Right atrium auricular region (tissue), 2 donors: ENCODE measurements around the gene CDK10. TPM values are rescaled to one million over a fixed set of nuclear protein-coding genes. Genes with fewer than 3 reads are reported as not detected.
A peak's percentile ranks its signal among the peaks of the same experiment; 100 is the strongest.
"Not testable (repeated sequence)": the region's sequence is repeated elsewhere in the genome, so short reads cannot be mapped to it uniquely, and the experiment has no call there.

Experiments used
- DNase-seq: peaks from one replicate; pipeline ENCODE4 v3.0.0-alpha.2; 2019; ENCODE audit warnings: low spot score
- H3K27ac ChIP-seq, 2 donors: fragments of 200-600 bp; sonication (generic); 1 replicate in 1 of 2; 2 replicates in 1 of 2; pipeline ENCODE4 v1.5.1; 2016 to 2019
- H3K27me3 ChIP-seq, 2 donors: fragments of 200-600 bp; sonication (generic); one replicate each; pipeline versions ENCODE4 v1.5.1 to v1.6.0; 2017 to 2019
- H3K36me3 ChIP-seq: fragments of 200-600 bp; sonication (generic); one replicate; pipeline ENCODE4 v1.5.1; 2016
- H3K4me1 ChIP-seq, 2 donors: fragments of 200-600 bp; sonication (generic); one replicate each; pipeline versions ENCODE4 v1.5.1 to v1.6.0; 2017 to 2019
- H3K4me3 ChIP-seq, 2 donors: fragments of 200-600 bp; sonication (generic); 1 replicate in 1 of 2; 2 replicates in 1 of 2; pipeline ENCODE4 v1.5.1; 2017 to 2019; ENCODE audit warnings: mild to moderate bottlenecking in 1 of 2, moderate library complexity in 1 of 2
- H3K9me3 ChIP-seq, 2 donors: fragments of 200-600 bp; sonication (generic); one replicate each; pipeline ENCODE4 v1.5.1; 2019
- total RNA-seq, 2 donors: library from RNA; depleted of rRNA; stranded (reverse); fragments of >200 nt; gene quantifications; one replicate each; pipeline ENCODE4 v1.1.0, GENCODE V29; 2016
- TF ChIP-seq, protein P1 (sequence below), 2 donors: fragments of 200-600 bp; sonication (generic); IDR thresholded peaks; one replicate each; pipeline ENCODE4 v1.5.1; 2019; ENCODE audit warnings: antibody characterized with exemption in 2 of 2

CDK10 gene
- total RNA-seq, 2 donors from 2014 or later: 13.8 to 20.2 TPM

DNA sequence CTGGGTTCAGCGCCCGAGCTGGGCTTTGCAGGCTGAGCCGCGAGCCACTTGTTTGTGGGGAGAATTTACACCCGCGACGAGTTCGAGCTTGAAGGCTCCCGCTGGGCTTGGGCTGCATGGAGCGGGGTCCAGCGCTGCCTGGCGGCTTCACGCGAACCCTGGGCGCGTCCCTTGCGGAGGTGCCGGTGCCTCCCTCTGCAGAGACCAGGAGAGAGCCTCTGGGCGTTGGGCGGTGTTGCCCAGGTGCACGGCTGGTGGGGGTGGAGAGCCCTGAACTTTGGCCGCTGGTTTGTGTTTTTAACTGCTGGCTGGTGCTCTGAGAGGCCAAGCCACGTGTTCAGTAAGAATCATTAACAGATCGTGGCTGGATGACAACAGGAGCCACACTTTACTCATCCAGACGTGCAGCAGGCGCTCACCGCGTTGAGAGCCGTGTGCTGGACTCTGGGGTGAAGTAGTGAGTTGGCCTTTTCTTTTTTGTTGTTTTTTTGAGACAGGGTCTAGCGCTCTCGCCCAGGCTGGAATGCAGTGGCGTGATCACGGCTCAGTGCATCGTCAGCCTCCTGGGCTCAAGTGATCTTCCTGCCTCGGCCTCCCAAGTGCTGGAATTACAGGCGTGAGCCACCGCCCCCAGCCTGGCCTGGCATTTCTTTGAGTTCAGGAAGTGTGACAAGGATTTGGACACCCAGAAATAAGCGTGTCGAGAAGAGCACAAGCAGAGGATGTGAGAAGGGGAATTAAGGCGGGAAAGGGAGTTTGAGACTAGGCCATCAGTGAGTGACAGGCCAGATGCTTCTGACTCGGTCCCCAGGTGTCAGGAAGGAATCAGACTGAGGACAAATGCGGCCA lies 827 bp downstream of the CDK10 start:
- Histone ChIP-seq H3K27me3 (no peaks in the 10 kb centered on the region), H3K27ac (peak overlapping the region; percentile 84 to 86), H3K36me3 (peaks cover 11% of the 10 kb centered on the region), H3K4me3 (peak overlapping the region; percentile 76 to 85), H3K4me1 (peaks cover 0 to 15% of the 10 kb centered on the region in 2 donors), H3K9me3 (no peaks in the 10 kb centered on the region)
- DNase-seq: no peak
- TF ChIP-seq, protein P1, sequence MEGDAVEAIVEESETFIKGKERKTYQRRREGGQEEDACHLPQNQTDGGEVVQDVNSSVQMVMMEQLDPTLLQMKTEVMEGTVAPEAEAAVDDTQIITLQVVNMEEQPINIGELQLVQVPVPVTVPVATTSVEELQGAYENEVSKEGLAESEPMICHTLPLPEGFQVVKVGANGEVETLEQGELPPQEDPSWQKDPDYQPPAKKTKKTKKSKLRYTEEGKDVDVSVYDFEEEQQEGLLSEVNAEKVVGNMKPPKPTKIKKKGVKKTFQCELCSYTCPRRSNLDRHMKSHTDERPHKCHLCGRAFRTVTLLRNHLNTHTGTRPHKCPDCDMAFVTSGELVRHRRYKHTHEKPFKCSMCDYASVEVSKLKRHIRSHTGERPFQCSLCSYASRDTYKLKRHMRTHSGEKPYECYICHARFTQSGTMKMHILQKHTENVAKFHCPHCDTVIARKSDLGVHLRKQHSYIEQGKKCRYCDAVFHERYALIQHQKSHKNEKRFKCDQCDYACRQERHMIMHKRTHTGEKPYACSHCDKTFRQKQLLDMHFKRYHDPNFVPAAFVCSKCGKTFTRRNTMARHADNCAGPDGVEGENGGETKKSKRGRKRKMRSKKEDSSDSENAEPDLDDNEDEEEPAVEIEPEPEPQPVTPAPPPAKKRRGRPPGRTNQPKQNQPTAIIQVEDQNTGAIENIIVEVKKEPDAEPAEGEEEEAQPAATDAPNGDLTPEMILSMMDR (IDR thresholded peaks at IDR 0.05): no peak

DNA sequence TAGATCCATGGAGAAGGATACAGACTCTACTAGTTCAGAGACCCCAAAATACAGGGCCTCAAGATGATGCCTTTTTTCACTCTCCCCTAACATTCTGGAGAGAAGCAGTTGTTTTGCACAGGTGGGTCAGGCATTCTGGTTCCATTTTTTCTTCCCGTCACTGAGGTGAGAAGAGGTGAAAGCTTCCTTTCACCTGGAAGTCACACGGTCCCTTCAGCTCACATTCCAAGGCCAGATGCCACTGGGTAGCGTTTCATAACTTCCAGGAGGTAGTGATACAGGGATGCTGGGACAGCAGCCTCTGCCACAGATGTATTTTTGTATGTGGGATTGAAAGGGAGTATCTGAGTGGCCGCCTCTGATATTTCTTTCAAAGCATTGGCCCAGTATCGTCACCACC lies 1.9 kb downstream of the CDK10 start:
- H3K4me1 ChIP-seq: peaks cover 0 to 15% of the 10 kb centered on the region in 2 donors
- peaks cover 16% of the 10 kb centered on the region for H3K36me3 ChIP-seq
- TF ChIP-seq, protein P1 (IDR thresholded peaks at IDR 0.05): no peak
- no peaks in the 10 kb centered on the region for H3K27me3 ChIP-seq
- H3K27ac ChIP-seq: no peak overlapping the region
- H3K4me3 ChIP-seq: no peak overlapping the region
- DNase-seq: no peak
- no peaks in the 10 kb centered on the region for H3K9me3 ChIP-seq

DNA sequence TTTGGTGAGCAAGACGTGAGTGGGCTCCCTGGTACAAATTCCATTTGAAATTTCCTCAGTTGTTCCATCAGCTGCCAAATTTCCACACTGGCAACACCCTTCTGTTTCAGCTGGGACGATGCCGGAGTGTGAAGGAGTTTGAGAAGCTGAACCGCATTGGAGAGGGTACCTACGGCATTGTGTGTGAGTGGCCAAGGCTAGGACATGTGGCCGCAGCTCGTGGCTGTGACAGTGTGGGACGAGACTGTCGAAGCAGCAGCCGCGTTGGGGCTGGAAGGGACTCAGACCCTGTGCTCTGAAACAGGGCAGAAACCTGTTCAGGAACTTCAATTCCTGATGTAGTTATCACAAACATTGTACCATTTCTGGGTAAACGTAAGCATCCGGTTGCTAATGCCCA lies 2.7 kb downstream of the CDK10 start:
- no peaks in the 10 kb centered on the region for H3K9me3 ChIP-seq
- TF ChIP-seq, protein P1 (IDR thresholded peaks at IDR 0.05): no peak
- no peak overlapping the region for H3K4me3 ChIP-seq
- no peak overlapping the region for H3K27ac ChIP-seq
- no peak for DNase-seq
- H3K4me1 ChIP-seq: peaks cover 0 to 15% of the 10 kb centered on the region in 2 donors
- no peaks in the 10 kb centered on the region for H3K27me3 ChIP-seq
- peaks cover 23% of the 10 kb centered on the region for H3K36me3 ChIP-seq

DNA sequence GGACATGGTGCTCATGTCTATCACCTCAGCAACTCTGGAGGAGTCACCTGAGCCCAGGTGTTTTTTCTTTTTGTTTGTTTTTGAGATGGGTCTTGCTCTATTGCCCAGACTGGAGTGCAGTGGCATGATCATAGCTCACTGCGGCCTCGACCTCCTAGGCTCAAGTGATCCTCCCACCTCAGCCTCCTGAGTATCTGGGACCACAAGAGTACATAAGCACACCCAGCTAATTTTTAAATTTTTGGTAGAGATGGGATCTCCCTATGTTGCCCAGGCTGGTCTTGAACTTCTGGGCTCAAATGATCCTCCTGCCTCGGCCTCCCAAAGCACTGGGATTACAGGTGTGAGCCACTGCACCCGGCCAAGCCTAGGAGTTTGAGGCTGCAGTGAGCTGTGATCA lies 3.1 kb downstream of the CDK10 start:
- H3K27ac ChIP-seq, H3K9me3 ChIP-seq, H3K4me3 ChIP-seq, H3K27me3 ChIP-seq, DNase-seq: not testable (repeated sequence)
- Histone ChIP-seq H3K4me1 (peaks cover 0 to 15% of the 10 kb centered on the region in 2 donors), H3K36me3 (peaks cover 23% of the 10 kb centered on the region)

DNA sequence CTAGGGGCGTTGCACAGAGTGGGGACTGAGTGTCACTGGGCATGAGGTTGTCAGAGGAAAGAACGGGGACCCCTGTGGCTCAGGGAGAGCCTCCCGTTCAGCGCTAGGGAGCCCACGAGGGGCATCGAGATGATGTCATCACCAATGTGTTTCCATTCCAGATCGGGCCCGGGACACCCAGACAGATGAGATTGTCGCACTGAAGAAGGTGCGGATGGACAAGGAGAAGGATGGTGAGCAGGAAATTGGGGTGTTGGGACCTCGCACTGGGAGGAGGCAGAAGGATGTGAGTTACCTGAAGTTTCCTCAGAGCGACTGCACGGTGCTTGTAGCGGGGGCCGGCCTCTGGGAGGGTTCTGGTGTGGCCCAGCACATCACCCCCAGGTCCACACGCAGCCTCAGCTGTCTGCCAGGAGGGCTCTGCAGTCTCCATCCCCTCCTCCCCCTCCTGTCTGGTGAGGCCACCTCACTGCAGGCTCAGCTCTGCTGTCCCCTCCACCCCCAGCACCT lies 4.0 kb downstream of the CDK10 start:
- no peaks in the 10 kb centered on the region for H3K9me3 ChIP-seq
- no peaks in the 10 kb centered on the region for H3K27me3 ChIP-seq
- peaks cover 23% of the 10 kb centered on the region for H3K36me3 ChIP-seq
- H3K4me3 ChIP-seq: no peak overlapping the region
- TF ChIP-seq, protein P1 (IDR thresholded peaks at IDR 0.05): no peak
- H3K4me1 ChIP-seq: peaks cover 0 to 15% of the 10 kb centered on the region in 2 donors
- H3K27ac ChIP-seq: no peak overlapping the region
- no peak for DNase-seq

DNA sequence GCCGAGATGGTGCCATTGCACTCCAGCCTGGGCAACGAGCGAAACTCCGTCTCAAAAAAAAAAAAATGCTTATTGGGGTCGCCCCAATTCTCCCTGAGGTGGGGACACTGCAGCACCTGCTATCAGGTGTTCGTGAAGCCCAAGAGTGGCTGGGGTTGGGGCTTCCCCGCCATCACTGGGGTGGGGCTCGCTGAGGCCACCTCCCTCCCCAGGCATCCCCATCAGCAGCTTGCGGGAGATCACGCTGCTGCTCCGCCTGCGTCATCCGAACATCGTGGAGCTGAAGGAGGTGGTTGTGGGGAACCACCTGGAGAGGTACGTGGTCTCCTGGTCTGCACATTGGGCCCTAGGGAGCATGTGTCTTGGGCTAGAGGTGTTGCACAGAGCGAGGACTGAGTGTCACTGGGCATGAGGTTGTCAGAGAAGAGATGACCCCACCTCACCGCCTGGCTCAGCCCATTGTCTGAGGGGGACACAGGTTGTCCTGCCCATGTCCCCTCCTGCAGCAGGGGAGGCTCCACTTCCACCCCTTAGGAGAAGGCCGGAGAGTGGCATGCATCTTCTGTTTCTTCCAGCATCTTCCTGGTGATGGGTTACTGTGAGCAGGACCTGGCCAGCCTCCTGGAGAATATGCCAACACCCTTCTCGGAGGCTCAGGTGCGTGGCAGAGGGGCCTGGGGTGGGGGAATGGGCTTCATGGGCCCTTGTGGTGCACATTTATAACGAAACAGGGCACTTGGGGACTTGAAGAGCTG lies 4.9 kb downstream of the CDK10 start:
- Histone ChIP-seq H3K4me1 (peaks cover 0 to 8% of the 10 kb centered on the region in 2 donors), H3K4me3 (no peak overlapping the region), H3K36me3 (peaks cover 23% of the 10 kb centered on the region), H3K27me3 (no peaks in the 10 kb centered on the region), H3K9me3 (no peaks in the 10 kb centered on the region), H3K27ac (no peak overlapping the region)
- TF ChIP-seq, protein P1 (IDR thresholded peaks at IDR 0.05): no peak
- no peak for DNase-seq
